AG10803 (cell line): ENCODE measurements around the gene CCDC43.
A peak's percentile ranks its signal among the peaks of the same experiment; 100 is the strongest.
"Not testable (repeated sequence)": the region's sequence is repeated elsewhere in the genome, so short reads cannot be mapped to it uniquely, and the experiment has no call there.

Source experiments
- DNase-seq: peaks from one replicate; pipeline ENCODE4 v3.0.0; 2010; ENCODE audit warnings: low read depth
- H3K4me3 ChIP-seq: 2 replicates; pipeline ENCODE4 v1.5.1; 2011; ENCODE audit warnings: mild to moderate bottlenecking, low read length, control low read depth
- TF ChIP-seq, protein P1 (sequence below): conservative IDR thresholded peaks from 2 replicates; pipeline ENCODE4 v1.5.1; 2011; ENCODE audit warnings: mild to moderate bottlenecking, low read length, control low read depth, inconsistent platforms

CCDC43 gene

DNA sequence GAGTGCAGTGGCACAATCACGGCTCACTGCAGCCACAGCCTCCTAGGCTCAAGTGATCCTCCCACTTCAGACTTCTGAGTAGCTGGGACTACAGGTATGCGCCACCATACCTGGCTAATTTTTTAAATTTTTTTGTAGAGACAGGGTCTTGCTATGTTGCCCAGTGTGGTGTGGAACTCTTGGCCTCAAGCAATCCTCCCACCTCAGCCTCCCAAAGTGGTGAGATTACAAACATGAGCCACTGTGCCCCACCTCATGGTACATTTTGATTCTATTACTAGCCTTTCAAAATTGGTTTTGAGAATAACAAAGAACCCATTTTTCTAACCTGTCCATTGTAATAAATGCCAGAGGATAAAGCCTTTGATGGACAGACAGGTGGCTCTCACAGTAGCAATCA lies 1.4 kb downstream of the CCDC43 start:
- H3K4me3 ChIP-seq: peak overlapping the region; percentile 100; the same call in 1 of the 2 replicates
- DNase-seq: no peak
- TF ChIP-seq, protein P1, sequence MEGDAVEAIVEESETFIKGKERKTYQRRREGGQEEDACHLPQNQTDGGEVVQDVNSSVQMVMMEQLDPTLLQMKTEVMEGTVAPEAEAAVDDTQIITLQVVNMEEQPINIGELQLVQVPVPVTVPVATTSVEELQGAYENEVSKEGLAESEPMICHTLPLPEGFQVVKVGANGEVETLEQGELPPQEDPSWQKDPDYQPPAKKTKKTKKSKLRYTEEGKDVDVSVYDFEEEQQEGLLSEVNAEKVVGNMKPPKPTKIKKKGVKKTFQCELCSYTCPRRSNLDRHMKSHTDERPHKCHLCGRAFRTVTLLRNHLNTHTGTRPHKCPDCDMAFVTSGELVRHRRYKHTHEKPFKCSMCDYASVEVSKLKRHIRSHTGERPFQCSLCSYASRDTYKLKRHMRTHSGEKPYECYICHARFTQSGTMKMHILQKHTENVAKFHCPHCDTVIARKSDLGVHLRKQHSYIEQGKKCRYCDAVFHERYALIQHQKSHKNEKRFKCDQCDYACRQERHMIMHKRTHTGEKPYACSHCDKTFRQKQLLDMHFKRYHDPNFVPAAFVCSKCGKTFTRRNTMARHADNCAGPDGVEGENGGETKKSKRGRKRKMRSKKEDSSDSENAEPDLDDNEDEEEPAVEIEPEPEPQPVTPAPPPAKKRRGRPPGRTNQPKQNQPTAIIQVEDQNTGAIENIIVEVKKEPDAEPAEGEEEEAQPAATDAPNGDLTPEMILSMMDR: no peak

DNA sequence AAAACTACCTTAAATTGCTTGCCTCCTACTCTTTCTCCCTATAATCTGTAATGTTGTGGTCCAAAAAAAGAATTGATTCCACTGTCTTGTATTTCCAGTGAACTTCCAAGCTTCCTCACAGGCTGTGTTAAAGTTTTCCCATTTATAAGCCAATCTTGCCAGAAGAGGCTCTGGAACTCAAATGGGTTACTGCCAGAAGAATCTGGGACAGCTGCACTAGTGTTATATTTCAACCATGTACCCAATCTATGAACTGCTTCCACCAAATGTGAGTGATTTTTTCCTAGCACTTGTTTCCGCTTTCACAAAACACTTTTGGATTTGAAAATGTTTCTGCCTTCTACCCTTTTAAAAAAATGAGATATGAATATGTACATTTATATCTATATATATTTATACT lies 1.8 kb downstream of the CCDC43 start:
- TF ChIP-seq, protein P1: no peak
- H3K4me3 ChIP-seq: no peak overlapping the region
- DNase-seq: no peak

DNA sequence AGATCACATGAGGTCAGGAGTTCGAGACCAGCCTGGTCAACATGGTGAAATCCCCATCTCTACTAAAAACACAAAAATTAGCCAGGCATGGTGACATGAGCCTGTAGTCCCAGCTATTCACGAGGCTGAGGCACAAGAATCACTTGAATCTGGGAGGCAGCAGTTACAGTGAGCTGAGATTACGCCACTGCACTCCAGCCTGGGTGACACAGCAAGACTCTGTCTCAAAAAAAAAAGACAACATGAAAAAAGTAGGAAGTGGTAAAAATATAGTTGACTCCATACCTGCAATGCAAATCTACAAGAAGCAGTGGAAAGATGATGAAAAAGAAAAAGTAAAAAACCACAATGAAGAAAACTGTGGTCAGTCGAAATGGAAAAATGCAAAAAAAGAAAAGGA lies 6.3 kb downstream of the CCDC43 start:
- H3K4me3 ChIP-seq, DNase-seq: not testable (repeated sequence)

DNA sequence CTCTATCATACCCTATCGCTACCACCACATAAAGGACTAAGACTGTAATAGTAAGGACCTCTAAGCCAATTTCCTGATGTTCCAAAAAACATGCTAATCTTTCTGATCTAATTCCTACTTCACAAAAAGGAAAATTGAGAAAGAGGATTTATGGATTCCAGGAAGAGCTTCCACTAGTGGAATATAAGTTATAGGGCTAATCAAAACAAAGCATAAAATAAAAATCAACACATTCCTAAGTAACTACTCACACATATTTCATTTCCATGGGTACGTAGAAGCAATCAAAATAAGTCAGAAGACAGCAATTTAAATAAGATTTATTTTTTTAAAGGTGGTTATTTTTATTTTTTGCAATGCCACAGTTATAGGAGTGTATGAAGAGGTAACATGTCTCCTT lies 12.4 kb downstream of the CCDC43 start:
- TF ChIP-seq, protein P1: no peak
- DNase-seq: peak; percentile 53
- no peak overlapping the region for H3K4me3 ChIP-seq

DNA sequence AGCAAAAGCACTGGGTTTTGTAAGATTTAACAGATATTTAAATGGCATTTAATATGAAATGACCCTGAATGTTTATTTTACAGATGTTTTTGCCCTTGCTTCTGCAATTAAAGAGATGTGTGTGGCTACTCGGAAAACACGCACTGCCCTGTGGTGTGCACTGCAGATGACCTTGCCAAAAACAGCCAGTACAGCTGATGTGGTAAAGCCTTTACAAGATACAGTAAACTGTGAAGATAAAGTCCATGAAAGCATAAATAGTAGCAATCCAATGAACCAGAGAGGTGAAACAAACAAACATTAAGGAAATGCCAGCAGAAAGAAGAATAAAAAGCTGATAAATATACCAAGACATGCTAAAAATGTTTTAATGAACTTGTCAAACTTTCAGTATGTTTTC lies 15.7 kb downstream of the CCDC43 start:
- no peak for DNase-seq
- no peak overlapping the region for H3K4me3 ChIP-seq
- TF ChIP-seq, protein P1: no peak

DNA sequence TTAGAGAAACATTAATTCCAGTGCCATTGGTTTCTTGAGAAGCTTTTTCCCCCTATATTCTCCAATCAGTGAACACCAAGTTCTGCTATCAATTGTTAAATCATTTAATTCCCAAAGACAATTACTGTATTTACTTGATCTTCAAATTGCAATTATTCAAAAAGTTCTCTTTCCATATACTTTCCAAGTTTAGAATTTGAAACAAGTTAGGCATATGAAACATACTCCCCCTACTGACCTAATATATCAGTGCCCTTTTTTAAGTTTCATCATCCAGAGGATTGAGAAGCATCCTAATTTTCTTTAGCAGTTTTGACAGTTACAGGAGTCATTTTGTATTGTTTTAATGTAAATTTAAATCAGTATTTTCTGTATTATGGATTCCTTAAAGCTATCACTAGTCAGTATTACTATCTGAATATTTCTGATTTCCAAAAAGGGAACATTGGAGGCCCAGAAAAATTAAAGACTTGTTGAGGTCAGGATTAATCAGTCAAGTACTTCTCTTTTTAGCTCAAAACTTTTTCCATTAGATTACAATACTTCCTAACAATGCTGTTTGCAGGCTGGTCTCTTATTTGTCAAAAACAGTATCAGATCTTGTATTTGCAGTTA lies 17.0 kb downstream of the CCDC43 start:
- no peak overlapping the region for H3K4me3 ChIP-seq
- TF ChIP-seq, protein P1: peak; percentile 79
- DNase-seq: peak; percentile 45

DNA sequence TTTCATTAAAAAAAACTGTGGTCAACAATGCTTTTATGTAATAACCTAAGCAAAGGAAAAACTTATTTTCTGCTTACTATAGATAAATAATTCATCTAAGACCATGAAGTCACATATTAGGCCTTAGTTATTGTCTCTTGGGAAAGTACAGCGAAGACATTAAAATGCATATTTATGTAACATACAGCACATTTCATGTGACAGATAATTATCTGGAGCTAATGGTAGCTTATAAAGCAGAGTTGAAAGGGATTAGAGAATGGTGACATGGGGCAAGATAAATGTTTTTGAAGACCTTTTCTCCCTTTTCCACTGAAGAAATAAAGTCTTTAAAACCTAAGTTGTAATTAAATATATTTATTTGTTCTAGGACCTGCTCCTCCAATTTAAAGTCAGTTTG lies 23.6 kb downstream of the CCDC43 start:
- DNase-seq: no peak
- TF ChIP-seq, protein P1: no peak
- H3K4me3 ChIP-seq: no peak overlapping the region

DNA sequence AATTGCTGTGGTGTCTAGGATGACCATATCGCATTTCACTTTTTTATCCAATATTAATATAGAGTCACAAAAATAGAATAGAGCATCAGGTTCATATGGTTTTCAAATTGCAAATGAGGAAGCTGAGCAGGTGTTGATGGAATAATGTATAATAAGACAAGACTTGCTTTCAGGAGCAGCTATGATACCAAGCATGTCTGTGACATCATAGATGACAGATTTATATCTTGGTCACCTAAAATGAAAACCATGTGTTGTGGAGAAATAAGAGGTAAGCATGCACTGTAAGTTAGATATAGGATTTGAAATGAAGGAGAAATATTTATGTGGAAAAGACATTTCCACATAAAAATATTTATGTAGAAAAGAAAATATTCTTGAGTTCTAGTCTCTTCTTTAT lies 24.7 kb downstream of the CCDC43 start:
- H3K4me3 ChIP-seq: no peak overlapping the region
- TF ChIP-seq, protein P1: no peak
- DNase-seq: no peak
